Breast epithelium (tissue), 4 donors: ENCODE results near the gene DUSP15. TPM values are rescaled to one million over a fixed set of nuclear protein-coding genes. Genes with fewer than 3 reads are reported as not detected.
"Not testable (repeated sequence)": the region's sequence is repeated elsewhere in the genome, so short reads cannot be mapped to it uniquely, and the experiment has no call there.

Source experiments
- DNase-seq, 2 donors: peaks; one replicate each; pipeline ENCODE4 v3.0.0-alpha.2; 2019; ENCODE audit warnings: low spot score in 2 of 2
- H3K27ac ChIP-seq, 2 donors: fragments of 200-600 bp; sonication (generic) in 1 of 2; one replicate each; pipeline ENCODE4 v1.5.1; 2016 to 2019; ENCODE audit warnings: mild to moderate bottlenecking in 1 of 2
- H3K27me3 ChIP-seq, 2 donors: fragments of 200-600 bp; sonication (generic) in 1 of 2; one replicate each; pipeline versions ENCODE4 v1.5.1 to v1.6.0; 2017 to 2019; ENCODE audit warnings: control low read depth in 1 of 2, mild to moderate bottlenecking in 1 of 2
- H3K36me3 ChIP-seq: fragments of 200-600 bp; one replicate; pipeline ENCODE4 v1.5.1; 2019
- H3K4me1 ChIP-seq, 2 donors: fragments of 200-600 bp; sonication (generic); one replicate each; pipeline ENCODE4 v1.5.1; 2016 to 2019; ENCODE audit warnings: control low read depth in 1 of 2
- H3K4me3 ChIP-seq, 3 donors: fragments of 200-600 bp; sonication (generic); 1 replicate in 2 of 3; 2 replicates in 1 of 3; pipeline ENCODE4 v1.5.1; 2016 to 2019; ENCODE audit warnings: mild to moderate bottlenecking in 3 of 3, moderate library complexity in 2 of 3
- H3K9me3 ChIP-seq, 2 donors: fragments of 200-600 bp; sonication (generic) in 1 of 2; one replicate each; pipeline ENCODE4 v1.5.1; 2016 to 2019; ENCODE audit warnings: control low read depth in 1 of 2
- POLR2A ChIP-seq: fragments of 450-650 bp; IDR thresholded peaks from one replicate; pipeline ENCODE4 v1.6.1; 2016; ENCODE audit warnings: antibody characterized with exemption, mild to moderate bottlenecking, moderate library complexity
- POLR2AphosphoS5 ChIP-seq, 3 donors: sonication (generic); formaldehyde crosslinking; IDR thresholded peaks; one replicate each; pipeline ENCODE4 v1.6.1; 2017; ENCODE audit warnings: antibody characterized with exemption in 3 of 3
- intact Hi-C: fragments of 100-400 bp; cut with DNase I; formaldehyde crosslinking; loops from one replicate; pipeline ENCODE4 v1.15.1; 2023; ENCODE audit warnings: low total_unique reads
- total RNA-seq, 3 donors: library from RNA; depleted of rRNA; stranded (reverse); fragments of >200 nt; gene quantifications; one replicate each; pipeline ENCODE4 v1.1.0, GENCODE V29; 2016
- TF ChIP-seq, protein P1 (sequence below), 3 donors: fragments of 450-650 bp; IDR thresholded peaks; one replicate each; pipeline ENCODE4 v1.5.1; 2016 to 2017; ENCODE audit warnings: antibody characterized with exemption in 3 of 3, mild to moderate bottlenecking in 3 of 3, moderate library complexity in 3 of 3

DUSP15 gene
- total RNA-seq, 3 donors from 2014 or later: 1.9 to 3.6 (median 2.1) TPM

DNA sequence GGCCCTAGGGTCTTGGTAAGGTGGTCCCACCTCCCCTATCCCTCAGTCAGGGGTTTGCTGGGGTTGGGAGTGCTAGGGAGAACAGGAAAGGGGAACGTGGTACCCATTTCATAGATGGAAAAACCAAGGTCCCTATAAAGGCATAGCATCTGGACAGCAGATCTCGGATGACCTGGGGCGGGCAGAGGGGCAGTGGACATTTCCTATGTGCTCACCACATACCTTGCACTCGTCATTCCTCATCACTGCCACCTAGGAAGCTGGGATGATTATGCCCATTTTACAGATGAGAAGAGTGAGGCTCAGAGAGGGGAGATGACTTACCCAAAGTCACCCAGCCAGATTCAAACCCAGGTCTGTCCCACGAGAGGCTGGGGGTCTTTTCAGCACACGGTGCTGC, 39.1 kb downstream of the DUSP15 start:
- no peak for TF ChIP-seq POLR2A
- no peak for TF ChIP-seq POLR2AphosphoS5 (IDR thresholded peaks at IDR 0.05)
- TF ChIP-seq, protein P1, sequence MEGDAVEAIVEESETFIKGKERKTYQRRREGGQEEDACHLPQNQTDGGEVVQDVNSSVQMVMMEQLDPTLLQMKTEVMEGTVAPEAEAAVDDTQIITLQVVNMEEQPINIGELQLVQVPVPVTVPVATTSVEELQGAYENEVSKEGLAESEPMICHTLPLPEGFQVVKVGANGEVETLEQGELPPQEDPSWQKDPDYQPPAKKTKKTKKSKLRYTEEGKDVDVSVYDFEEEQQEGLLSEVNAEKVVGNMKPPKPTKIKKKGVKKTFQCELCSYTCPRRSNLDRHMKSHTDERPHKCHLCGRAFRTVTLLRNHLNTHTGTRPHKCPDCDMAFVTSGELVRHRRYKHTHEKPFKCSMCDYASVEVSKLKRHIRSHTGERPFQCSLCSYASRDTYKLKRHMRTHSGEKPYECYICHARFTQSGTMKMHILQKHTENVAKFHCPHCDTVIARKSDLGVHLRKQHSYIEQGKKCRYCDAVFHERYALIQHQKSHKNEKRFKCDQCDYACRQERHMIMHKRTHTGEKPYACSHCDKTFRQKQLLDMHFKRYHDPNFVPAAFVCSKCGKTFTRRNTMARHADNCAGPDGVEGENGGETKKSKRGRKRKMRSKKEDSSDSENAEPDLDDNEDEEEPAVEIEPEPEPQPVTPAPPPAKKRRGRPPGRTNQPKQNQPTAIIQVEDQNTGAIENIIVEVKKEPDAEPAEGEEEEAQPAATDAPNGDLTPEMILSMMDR (IDR thresholded peaks at IDR 0.05): no peak
- Histone ChIP-seq H3K9me3 (no peaks in the 10 kb centered on the region), H3K27me3 (no peaks in the 10 kb centered on the region), H3K27ac (no peak overlapping the region), H3K36me3 (no peaks in the 10 kb centered on the region), H3K4me3 (no peak overlapping the region), H3K4me1 (peaks cover 2 to 4% of the 10 kb centered on the region in 2 donors)
- intact Hi-C loops: no loop called here
- no peak for DNase-seq

DNA sequence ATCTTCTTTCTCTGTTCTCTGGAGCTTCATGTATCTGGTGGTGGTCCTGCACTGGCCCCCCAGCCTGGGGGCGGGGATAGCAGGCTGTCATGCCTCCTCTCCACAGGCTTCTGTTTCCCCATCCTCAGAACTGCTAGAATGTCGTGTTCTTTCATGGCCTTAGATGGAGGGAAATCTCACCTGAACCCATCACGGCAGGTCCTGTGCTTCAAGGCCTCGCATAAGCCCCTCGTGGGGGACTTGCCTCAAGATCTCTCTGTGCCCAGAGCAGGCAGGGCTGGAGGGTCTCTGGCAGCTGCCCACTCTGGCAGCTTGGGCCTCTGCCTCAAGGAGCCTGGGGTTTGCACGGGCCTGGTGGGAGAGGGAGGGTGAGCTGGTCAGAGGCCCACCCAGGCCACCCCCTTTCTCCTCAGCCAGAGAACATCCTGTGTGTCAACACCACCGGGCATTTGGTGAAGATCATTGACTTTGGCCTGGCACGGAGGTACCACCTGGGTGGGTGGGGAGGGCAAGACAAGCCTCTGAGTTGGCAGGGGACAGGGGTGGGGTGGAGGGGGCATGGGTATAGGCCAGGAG, 39.8 kb downstream of the DUSP15 start:
- Histone ChIP-seq H3K9me3 (no peaks in the 10 kb centered on the region), H3K27me3 (no peaks in the 10 kb centered on the region), H3K36me3 (no peaks in the 10 kb centered on the region), H3K4me1 (no peaks in the 10 kb centered on the region), H3K4me3 (no peak overlapping the region), H3K27ac (no peak overlapping the region)
- intact Hi-C loops: no loop called here
- TF ChIP-seq POLR2A (no peak), POLR2AphosphoS5 (IDR thresholded peaks at IDR 0.05) (no peak)
- TF ChIP-seq, protein P1 (IDR thresholded peaks at IDR 0.05): no peak
- DNase-seq: no peak

DNA sequence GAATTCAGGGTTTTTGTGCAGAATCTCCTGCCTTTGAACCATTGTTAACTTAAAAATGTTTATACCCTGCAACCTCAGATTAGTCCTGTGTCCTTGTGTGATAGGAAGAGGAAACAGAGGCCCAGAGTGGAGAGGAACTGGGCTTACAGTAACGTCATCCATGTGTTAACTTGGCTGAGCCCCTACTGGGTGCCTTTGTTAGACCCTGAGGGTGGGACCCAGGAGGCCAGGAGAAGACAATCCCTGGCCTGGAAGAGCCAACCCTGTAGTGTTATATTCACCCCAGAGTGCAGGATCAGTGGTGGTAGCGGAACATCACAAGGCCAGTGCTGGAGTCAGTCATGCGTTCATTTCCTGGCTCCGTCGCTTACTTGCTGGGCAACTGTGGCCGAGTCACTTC, 40.6 kb downstream of the DUSP15 start:
- Histone ChIP-seq H3K27ac (no peak overlapping the region), H3K9me3 (no peaks in the 10 kb centered on the region), H3K36me3 (no peaks in the 10 kb centered on the region), H3K27me3 (no peaks in the 10 kb centered on the region), H3K4me3 (no peak overlapping the region), H3K4me1 (no peaks in the 10 kb centered on the region)
- intact Hi-C loops: loop anchor here (10.0 kb wide), 1 partner anchor 125 kb away; the partner anchor contains the start of gene PDRG1
- TF ChIP-seq, protein P1 (IDR thresholded peaks at IDR 0.05): no peak
- TF ChIP-seq POLR2A: no peak
- TF ChIP-seq POLR2AphosphoS5 (IDR thresholded peaks at IDR 0.05): no peak
- DNase-seq: no peak

DNA sequence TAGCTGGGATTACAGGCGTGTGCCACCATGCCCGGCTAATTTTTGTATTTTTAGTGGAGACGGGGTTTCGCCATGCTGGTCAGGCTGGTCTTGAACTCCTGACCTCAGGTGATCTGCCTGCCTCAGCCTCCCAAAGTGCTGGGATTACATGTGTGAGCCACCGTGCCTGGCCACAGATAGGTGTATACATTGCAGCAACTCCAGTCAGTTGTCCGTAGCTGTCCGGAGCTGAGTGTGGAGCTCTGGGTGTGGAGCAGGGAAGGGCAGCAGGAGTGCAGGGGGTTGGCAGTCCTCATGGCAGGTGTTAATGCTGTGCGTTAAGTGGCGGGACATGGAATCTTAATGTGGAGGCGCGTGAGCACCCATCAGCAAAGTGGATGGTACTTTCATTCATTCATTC, 42.3 kb downstream of the DUSP15 start:
- not testable (repeated sequence) for H3K4me3 ChIP-seq, H3K27ac ChIP-seq
- intact Hi-C loops: loop anchor here (10.0 kb wide), 1 partner anchor 127 kb away; the partner anchor contains the start of gene PDRG1

DNA sequence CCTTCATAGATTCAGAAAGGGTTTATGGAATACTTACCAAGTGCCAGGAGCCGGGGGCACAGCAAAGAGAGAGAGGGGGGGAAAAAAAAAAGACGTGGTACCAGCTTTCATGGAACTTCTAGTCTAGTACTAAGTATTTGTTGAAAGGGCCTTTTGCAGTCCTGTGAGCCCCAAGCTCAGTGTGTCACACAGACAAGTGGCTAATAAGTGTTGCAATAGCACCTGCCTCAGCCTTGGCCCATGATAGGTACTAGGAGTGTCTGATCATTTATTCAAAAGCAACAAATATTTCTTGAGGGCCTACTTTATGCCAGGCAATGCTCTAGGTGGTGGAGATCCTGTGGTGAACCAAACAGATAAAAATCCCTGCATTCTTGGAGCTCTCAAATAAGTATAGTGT, 43.3 kb downstream of the DUSP15 start:
- TF ChIP-seq POLR2AphosphoS5 (IDR thresholded peaks at IDR 0.05) (no peak), POLR2A (no peak)
- TF ChIP-seq, protein P1 (IDR thresholded peaks at IDR 0.05): no peak
- intact Hi-C loops: loop anchor here (10.0 kb wide), 1 partner anchor 128 kb away; the partner anchor contains the start of gene PDRG1
- H3K27ac ChIP-seq: no peak overlapping the region
- no peaks in the 10 kb centered on the region for H3K9me3 ChIP-seq
- H3K36me3 ChIP-seq: no peaks in the 10 kb centered on the region
- no peak overlapping the region for H3K4me3 ChIP-seq
- no peaks in the 10 kb centered on the region for H3K27me3 ChIP-seq
- H3K4me1 ChIP-seq: no peaks in the 10 kb centered on the region
- no peak for DNase-seq

More for the DNA sequence above, 42.3 kb downstream of the DUSP15 start:
- not testable (repeated sequence) for H3K36me3 ChIP-seq, DNase-seq, H3K9me3 ChIP-seq, H3K27me3 ChIP-seq, H3K4me1 ChIP-seq
